GM19239 (cell line): ENCODE measurements around the gene PDE4D.
A peak's percentile ranks its signal among the peaks of the same experiment; 100 is the strongest.

Experiments used
- DNase-seq: peaks from one replicate; pipeline ENCODE4 v3.0.0; 2011; ENCODE audit warnings: low spot score; ENCODE audit not compliant: insufficient read length
- FAIRE-seq: peaks from 2 replicates; lab custom pipeline; 2011; peaks lifted over from hg19 to GRCh38; lab: Jason Lieb, UNC

Gene PDE4D

DNA sequence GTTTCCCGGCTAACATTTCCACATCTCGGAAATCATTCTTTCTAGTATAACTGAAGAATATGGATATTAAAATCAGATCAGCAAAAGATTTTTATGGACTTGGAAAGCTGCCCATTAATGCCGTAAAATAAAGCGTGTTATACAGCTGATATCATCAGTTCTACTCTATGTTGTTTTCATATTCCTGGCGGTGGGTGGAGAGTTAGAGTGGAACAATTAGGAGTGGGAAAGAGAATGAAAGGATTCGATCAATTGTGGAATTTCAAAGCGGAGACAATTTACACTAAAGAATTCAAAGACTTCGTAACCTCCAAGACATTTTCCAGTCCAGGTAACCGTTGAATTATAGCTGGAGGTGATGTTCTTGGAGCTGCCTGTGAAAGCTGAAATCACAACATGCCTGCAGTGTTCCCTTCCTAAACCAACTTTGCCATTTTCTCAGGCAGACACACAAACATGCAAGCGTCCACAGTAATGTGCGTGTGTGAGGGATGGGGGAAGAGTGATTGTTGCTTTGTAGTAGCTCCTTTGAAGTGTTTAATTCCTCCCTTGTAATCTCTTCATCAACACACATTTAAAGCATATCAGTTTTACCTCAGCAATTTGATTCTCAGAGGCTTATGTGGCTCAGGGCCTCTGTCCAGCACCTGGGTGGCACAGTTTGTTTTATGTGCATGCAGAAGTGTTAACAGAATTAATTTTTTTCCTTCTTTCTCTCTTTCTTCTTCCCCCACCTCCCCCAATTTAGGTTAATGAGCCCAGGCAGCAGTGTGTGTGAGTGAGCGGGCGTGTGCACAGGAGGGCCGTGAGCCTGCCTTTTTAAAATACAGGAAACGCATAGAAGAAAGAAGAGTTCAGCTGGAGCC is 766.6 kb downstream of the PDE4D start:
- FAIRE-seq (no peak), DNase-seq (no peak)

DNA sequence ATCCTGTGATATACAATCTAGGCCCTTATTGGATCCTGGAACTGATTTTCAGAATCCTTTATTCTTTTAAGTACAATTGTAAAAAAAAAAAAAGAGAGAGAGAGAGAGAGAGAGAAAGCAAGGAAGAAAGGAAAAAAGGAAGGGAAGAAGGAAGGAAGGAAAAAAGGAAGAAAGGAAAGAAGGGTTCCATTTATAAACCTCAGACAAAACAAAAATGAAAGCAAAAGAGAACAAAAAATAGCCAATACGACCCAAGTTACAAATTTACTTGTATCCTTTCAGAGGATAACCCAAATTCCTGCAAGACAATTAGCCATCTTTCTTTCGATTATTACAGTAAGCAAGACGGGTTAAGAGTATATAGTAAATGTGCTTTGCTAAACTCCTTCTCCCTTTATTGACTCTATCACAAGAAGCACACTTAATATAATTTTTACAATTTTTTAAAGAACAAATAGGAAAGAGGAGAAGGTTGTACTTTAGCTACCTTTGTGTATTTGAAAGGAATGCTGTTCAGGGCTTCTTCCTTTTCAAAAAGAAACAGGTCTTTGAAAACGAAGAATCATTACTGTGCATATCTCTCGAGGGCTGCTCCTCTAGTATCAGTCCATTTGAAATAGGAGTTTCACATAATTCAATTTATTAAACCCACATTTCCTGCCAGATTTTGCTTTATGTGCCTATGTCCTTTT is 767.4 kb downstream of the PDE4D start:
- no peak for FAIRE-seq
- DNase-seq: no peak

DNA sequence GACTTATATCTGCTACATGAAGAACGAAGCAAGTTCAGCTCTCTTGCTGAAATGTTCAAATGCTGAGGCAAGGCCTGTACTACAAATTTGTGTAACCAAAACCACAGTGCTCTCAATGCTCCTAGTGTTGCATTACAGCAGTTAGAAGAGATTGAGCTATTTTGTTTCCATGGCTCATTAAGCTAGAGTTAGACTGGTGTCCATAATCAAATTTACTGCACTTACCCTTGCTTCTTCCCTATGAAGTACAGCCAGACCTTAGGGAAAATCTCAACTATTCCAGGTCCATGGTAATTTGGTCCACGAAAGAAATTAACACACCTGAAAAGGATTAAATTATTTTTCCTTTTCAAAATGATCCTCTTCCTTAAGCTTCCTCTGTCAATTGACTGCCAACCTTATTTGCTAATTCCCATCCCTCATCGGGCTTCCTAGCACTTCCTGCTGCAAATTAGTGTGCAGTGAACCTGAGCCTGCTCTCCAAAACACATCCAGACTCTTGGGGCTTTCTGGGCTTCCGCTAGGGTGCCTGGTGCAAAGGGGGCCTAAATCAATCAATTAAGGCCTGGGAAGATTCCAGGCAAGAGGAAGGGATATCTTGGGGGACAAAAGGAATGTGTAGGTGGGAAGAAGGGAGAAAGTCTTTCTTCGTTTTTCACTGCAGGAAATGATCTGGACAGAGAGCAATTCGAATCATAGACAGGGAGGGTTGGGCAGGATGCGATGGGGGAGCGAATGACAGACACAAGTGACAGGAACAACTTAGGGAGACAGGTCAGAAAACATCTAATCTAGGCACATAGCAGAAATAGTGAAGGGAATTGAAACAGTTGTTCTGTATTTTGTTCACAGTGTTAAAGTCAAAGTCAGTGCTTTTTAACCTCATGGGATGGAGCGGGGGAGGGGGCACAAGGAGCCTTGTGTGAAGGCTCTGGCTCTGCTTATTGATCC is 768.2 kb downstream of the PDE4D start:
- FAIRE-seq (no peak), DNase-seq (no peak)

DNA sequence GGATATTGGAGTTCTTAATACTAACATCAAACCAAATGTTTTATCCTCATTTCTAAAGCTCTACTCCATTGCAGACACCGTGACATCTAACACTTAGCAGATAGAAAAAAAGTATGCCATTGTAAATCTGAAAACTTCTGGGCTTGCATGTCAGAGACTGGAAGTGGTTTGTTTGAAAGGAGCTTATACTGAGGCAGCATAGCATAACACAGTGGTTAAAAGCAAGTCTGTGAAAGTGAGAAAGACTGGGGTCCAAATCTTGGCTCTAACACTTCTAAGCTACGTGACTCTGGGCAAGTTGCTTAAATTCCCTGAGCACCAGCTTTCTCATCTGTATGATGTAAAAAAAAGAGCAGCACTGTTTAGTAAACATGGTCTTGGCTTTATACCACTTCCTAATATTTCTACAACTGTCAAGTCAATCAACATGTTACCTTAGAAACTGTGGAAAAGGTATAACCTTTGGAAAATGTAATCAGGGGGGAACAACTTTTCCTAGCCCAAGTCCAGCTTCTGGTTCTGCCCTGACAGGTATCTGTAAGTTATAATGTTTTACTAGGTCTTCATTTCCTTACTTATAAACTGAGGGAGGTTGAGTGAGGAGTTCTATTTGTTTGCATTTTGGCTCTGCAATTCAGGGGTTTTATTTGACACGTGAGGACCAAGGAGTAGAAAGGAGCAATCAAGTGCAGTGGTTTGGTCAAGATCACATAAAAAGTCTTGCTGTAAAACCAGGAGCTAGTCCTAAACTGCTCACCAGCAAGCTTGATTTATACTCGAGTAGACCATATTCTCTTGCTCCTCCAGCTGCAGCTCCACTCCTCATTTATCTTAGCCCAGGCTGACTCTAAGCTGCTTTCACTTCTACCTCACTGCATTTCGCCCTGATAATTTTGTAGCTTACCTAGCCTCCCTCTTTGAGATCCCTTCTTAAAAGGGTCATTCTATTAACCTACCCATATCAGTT is 769.6 kb downstream of the PDE4D start:
- FAIRE-seq: peak; percentile 73

DNA sequence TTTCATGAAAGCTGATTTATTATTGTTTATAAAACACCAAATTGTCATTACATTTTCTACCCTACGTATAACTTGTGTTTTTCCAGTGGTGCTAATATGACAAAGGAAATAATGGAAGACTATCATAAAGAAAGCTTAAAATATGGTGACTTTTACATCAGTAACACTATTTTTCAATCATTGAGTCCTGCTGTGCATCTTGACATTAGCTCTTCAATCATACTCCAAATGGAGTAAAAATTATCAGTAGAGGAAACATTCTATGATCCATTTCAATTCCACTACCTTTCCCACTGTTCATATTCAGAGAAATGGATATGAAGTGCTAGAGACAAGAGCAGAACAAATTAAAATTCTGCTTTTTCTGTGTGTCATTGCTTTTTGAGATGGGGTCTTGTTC is 774.0 kb downstream of the PDE4D start:
- DNase-seq: no peak
- no peak for FAIRE-seq

More for the DNA sequence above, 769.6 kb downstream of the PDE4D start:
- DNase-seq: no peak

DNA sequence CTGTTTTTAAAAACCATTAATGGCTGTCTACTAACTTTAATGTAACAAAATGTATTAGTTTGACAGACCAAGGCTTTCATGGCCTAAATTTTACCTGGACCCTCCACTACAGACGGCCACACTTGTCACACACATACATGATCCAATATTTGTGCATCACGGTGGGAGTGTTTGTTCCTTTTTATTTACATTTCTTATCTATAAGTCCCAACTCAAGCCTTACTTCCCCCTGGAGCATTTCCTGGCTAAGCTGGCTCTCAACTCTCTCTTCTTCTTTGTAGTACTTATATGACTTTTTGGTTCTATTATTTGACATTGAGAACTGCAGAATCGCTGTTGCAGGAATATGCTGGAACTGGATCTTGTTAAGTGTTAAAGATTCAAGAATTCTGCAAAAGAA is 776.2 kb downstream of the PDE4D start:
- DNase-seq (no peak), FAIRE-seq (no peak)

DNA sequence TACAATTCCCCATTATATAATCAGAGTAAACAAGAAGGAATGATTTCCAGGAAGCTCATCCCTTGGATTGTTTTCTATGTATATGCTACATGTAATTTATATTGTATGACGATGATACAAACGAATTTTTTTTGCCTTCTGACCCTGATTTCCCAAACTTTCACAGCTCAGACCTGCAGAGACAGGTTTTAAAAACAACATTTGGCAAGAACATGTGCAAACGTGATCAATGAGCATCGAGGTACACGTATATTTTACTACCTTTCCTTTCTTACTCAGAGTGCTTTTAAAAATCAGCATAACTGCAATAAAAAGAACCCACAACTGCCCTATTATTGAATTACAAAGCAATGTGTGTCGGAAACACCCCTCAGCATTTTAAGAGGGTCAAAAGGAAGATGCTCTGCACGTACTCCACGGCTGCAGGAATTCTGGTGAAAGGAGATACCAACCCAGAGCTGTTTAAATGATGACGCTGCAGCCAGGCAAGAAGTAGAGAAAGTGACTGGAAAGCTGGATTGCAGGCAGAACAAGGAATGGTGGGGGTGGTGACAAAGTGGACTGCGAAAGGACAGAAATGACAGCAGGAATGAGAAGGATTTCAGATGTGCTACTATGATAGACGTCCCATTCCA is 777.2 kb downstream of the PDE4D start:
- FAIRE-seq (no peak), DNase-seq (no peak)

DNA sequence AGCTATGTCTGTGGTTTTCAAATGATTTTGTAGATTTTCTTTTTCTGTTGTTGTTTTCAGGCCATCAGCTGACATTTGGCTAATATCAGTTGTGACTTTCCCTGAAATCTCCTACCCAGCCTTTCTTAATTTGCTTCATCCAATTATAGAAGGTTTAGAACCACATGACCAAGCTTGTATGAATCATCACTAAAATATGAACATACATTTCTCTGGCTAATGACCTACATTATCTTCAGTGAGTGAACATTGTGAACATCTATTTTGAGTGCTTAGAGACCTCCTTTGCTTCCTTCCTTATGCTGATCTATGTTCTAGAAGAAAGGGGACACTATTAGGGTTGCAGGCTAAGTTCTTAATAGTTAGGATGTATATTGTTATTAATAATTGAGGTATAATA is 778.2 kb downstream of the PDE4D start:
- no peak for FAIRE-seq

DNA sequence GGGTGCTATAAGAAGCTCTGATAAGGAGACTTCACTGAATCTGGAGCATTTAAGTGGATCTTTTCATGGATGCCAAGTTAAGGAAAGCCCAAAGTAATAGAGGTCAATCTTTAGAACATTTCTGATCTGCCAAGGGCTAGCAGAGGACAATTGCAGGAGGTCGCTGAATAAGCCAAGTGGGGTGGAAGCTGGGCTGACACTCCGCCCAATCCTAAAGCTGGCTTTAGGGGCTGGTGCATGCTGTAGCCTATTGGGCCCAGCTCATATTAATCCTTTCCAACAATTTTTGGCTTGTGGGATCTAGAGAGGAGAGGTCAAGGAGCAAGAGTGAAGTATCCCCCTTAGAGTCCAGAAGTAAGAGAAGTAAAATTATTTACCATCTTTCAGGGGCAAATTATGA is 784.1 kb downstream of the PDE4D start:
- DNase-seq (no peak), FAIRE-seq (no peak)

More for the DNA sequence above, 778.2 kb downstream of the PDE4D start:
- no peak for DNase-seq

DNA sequence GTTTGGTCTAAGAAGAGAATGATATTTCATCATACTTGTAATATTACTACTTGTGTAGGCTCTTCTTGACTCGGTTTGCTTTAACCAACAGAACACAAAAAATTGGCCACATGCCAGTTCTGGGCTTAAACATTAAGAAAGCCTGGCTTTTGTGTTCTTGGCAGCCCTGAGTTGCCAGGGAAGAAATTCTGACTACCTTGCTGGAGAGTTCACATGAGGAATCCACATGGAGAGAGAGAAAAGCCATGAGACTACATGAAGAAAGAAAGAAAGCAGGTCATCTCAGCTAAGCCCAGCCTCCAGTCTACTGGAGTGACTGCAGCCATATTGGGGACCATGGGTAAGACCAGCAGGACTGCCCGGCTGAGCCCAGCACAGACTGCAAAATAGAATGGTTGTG is 785.8 kb downstream of the PDE4D start:
- DNase-seq: no peak
- FAIRE-seq: no peak

DNA sequence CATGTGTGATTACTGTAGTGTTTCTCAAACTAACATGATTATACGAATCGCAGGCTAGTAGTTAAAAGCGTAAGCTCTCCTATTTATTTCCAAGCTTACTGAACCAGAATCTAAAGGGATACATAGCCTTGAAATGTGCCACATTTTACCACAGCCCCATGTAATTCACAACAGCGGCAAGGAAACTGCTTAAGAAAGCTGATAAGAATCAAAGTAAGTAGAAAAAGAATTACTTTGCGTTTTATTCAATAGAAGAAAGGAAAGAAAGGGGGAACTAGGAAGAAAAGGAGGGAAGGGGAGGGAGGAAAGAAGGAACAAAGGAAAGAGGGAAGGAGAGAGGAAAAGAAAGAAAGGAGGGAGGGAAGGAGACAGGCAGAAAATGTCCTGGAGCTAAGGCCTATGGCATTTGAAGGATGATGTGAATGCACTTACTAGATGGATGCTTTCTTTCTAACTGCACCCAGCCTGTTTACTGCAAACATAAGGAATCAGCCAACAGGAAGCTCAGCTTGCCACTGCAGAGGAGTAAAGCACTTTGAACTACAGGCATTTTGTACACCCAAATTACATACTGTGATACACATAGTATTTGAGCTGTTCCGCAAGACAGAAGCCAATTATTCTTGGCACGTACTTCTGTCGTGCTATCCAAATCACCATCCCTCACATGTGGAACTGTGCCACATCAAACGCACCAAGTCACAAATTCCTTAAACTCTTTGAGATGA is 789.0 kb downstream of the PDE4D start:
- FAIRE-seq (no peak), DNase-seq (no peak)

DNA sequence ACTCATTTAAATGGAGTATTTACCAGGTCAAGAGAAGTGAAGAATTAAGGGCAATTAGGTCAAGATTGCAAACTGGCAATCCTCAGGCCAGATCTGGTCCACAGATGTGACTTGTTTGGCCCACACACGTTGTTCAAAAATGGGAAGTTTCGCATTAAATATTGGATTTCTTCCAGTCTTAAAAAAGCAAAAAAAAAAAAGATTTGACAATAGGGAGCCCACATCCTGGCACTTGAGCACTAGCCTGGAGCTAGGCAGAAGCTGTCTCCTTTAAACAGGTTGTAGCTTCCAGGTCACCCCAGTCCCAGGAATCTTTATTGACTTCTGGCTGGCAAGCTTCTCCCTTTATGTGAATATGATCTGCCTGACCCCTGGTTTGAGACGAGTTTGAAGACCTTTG is 790.2 kb downstream of the PDE4D start:
- DNase-seq (no peak), FAIRE-seq (no peak)

DNA sequence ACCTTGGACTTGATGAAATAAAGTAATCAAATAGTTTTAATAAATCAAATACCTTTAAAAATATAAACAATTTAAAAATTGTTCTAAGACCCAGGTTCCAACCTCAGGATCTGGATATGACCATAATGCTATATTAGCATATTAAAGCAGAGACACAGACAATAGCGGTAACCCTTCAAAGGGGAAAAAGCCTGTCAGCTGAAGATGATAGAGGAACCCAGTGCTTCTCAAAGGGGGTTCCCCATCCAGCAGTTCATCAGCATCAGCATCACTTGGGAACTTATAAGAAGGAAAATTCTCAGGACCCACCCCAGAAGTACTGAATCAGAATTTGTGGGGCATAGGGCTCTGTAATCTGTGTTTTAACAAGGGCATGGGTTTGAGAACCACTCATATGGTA is 791.1 kb downstream of the PDE4D start:
- FAIRE-seq (no peak), DNase-seq (no peak)

DNA sequence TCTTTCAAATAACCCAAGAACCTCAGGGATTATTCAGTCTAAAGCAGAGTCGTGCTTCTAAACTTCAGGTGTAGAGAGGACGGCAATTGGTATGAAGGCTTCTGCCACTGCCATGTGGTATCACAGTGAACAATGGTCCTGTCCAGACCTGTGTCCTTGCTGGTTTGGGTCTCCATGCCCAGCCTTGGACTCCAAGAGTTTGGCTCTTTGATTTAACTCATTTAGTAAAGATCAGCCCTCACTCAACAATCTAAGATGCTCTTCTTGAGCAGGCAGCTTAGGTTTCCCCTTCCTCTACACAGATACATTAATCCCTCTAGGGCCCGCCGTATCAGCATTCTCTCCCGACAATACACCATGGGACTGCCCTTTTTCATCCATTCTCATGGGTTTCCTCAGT is 792.7 kb downstream of the PDE4D start:
- DNase-seq (no peak), FAIRE-seq (no peak)

DNA sequence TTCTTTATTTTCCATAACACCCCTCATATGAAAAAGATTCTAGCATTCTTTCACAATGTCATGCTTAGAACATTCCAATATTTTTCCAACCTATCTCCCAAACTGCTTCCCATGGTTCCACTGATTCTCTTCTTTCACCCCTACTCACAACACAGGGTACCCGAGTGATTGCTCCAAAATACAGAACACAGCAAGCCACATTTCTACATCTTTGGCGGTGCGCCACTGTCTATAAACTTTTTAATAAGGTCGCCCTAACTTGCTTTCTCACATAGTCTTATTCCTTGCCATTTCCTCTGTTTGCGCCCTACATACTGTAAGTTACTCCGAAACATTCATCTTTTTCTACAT is 793.6 kb downstream of the PDE4D start:
- FAIRE-seq: no peak
- no peak for DNase-seq

DNA sequence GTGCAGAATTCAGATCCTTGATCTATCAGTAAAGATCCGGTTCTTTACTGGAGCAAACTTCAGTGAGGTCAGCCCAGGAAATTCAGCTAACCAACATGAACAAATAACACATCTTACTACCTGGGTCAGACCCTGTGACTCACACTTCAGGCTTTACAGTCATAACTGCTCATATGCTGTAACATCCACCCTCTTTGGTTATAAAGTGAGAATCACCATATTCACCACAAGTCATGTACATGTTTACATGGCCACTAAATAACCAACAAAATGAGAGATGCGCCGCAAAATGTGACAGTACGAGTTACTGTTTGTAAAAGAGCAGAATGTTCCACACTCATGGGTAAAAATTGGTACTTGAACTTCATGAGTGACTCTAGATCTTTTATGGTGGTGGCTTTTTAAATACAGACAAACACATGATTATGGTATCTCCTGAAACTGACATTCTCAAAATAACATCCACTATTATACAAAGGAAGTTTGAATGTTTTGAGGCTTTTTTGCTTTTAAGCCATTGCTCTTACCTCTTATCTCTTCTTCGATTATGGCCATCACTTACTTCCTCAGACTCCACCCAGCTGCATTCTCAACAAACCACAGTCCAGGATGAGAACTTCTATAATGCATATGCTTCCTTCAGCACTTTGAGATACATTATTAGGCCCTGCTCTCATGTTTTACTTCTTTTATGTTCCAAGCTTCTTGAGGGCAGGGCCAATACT is 794.1 kb downstream of the PDE4D start:
- FAIRE-seq: no peak

DNA sequence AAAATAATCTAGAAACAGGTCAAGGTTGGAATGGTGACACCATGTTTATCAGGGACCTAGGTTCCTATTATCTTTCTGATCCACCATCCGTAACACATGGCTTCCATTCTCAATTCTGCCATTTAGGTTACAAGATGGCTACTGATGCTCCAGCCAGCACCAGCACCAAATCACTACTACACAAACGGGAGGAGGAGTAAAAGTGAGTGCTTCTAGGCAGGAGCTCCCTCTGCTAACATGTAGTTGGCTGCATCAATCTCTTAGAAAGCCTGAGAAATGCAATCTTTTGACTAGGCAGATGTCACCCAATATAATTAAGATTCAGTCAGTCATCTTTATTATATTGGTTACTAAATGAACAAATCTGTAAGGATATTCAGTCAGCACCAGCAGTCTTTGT is 794.8 kb downstream of the PDE4D start:
- FAIRE-seq (no peak), DNase-seq (no peak)

More for the DNA sequence above, 794.1 kb downstream of the PDE4D start:
- DNase-seq: peak; percentile 4

DNA sequence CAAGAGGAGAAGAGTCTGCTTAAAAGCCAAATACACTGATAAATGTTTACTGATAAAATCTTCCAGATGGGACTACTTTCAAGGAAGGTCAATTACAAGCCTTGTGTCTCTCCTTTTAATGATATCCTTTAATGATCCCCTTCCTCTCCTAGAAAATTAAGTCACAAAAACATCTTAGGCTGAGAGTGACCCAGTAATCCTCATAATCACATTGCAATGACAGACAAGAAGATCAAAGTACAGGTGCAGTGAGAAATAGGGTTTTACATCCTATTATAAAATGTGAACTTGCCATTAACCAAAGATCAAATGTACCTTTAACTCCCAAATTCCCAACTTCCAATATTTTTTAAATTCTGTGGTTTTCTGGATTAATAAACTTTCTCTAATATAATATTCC is 795.8 kb downstream of the PDE4D start:
- no peak for FAIRE-seq
- no peak for DNase-seq
